Heart right ventricle (tissue), 16 donors: ENCODE measurements around the gene IGSF22. TPM values are rescaled to one million over a fixed set of nuclear protein-coding genes. Genes with fewer than 3 reads are reported as not detected.

Experiments
- ATAC-seq, 8 donors: fragments of 200-7000 bp; cut with Tn5 transposase; one replicate each; pipeline ENCODE4 v1.9.1; 2020; ENCODE audit warnings: mild to moderate bottlenecking in 8 of 8, moderate library complexity in 8 of 8, moderate number of reproducible peaks in 1 of 8
- DNase-seq, 2 donors: peaks; one replicate each; pipeline ENCODE4 v3.0.0-alpha.2; 2020
- H3K27ac ChIP-seq, 10 donors: fragments of 200-600 bp; sonication (generic) in 2 of 10; one replicate each; pipeline versions ENCODE4 v1.5.0 to v1.8.0; 2020 to 2022; ENCODE audit warnings: mild to moderate bottlenecking in 3 of 10
- H3K27me3 ChIP-seq, 7 donors: fragments of 200-600 bp; one replicate each; pipeline ENCODE4 v1.8.0; 2021 to 2022; ENCODE audit warnings: mild to moderate bottlenecking in 2 of 7
- H3K36me3 ChIP-seq, 9 donors: fragments of 200-600 bp; sonication (generic) in 1 of 9; one replicate each; pipeline versions ENCODE4 v1.5.0 to v1.8.0; 2020 to 2022; ENCODE audit warnings: mild to moderate bottlenecking in 2 of 9
- H3K4me1 ChIP-seq, 9 donors: fragments of 200-600 bp; sonication (generic) in 1 of 9; one replicate each; pipeline versions ENCODE4 v1.5.0 to v1.8.0; 2020 to 2022; ENCODE audit warnings: mild to moderate bottlenecking in 4 of 9
- H3K4me3 ChIP-seq, 10 donors: fragments of 200-600 bp; sonication (generic) in 2 of 10; one replicate each; pipeline versions ENCODE4 v1.5.0 to v1.8.0; 2020 to 2022; ENCODE audit warnings: mild to moderate bottlenecking in 7 of 10, moderate library complexity in 2 of 10
- H3K9me3 ChIP-seq, 11 donors: fragments of 200-600 bp in 10 of 11; sonication (generic) in 2 of 11; one replicate each; pipeline versions ENCODE4 v1.5.0 to v1.8.0; 2013 to 2022; ENCODE audit warnings: mild to moderate bottlenecking in 2 of 11, control low read depth in 1 of 11, moderate library complexity in 1 of 11
- CTCF ChIP-seq, 9 donors: fragments of 200-600 bp; sonication (generic) in 2 of 9; IDR thresholded peaks; one replicate each; pipeline versions ENCODE4 v1.5.0 to v1.8.0; 2021 to 2022; ENCODE audit warnings: antibody characterized with exemption in 9 of 9, mild to moderate bottlenecking in 5 of 9, moderate library complexity in 1 of 9
- WGBS, 2 donors: extraction: QIAGEN DNeasy Blood & Tissue Kit; methylation state at CpG; one replicate each; pipeline ENCODE4 v1.1.7; 2013; ENCODE audit warnings: inconsistent platforms in 1 of 2; 5-methylcytosine and 5-hydroxymethylcytosine counted together
- intact Hi-C, 10 donors: fragments of 100-400 bp; cut with DNase I; formaldehyde crosslinking; loops; one replicate each; pipeline versions ENCODE4 v1.11.1 to v1.14.2; 2022
- polyA plus RNA-seq, 2 donors: library from polyadenylated mRNA; stranded (reverse); fragments of 200-250 nt; gene quantifications; one replicate each; pipeline ENCODE4 v1.2.3, GENCODE V29; 2013
- total RNA-seq, 10 donors: library from RNA; stranded (reverse); fragmentation: NEBNext Ultra II Directional in 3 of 10; extraction: Animal tissue kit (Norgen Biotek cat#: 25700) in 3 of 10; gene quantifications; one replicate each; pipeline versions ENCODE4 v1.2.1 to v1.2.4, GENCODE V29; 2021 to 2023
- donor health status: Arrhythmogenic right ventricular cardiomyopathy.
- donor health status: ischemic (EF 13 %, LVEDD 7.1; RV severe dilation, severe dysfunction).
- donor health status: healthy with polysubstance abuse.
- donor health status: DM: no; HTN: yes; CAD: no.
- donor health status: DM: no; HTN: no; CAD: no.
- donor health status: ischemic (EF 25% LVEDD 6.9; RV normal size, moderate dysfunction).
- donor health status: ischemic (EF 25% LVEDD 5.7; RV mildly dilated, moderate dysfunction).
- donor health status: healthy.
- donor health status: DM: yes; HTN: yes; CAD: no.
- donor health status: Ischemic cardiomyopathy.
- donor health status: ischemic (EF 35%, LVEDD 5.7; RV mildly dilated, moderate dysfunction).
- donor health status: nonischemic (EF 11% LVEDD 7.7; RV severe dilation, severe dysfunction).
- donor health status: DM: yes; HTN: yes; CAD: no.
- donor health status: PGD.
- donor health status: ischemic (EF 29% LVEDD 5.4; RV normal size, mild dysfunction).
- donor health status: nonischemic (EF 23%, LVEDD 6.1; RV moderate dilation, normal function).

IGSF22 gene
- total and polyA plus RNA-seq, 12 donors = 0.18 to 1.3 (median 0.62) TPM; not detected in 1

- no peaks in the 10 kb centered on the region for H3K36me3 ChIP-seq
- TF ChIP-seq CTCF (IDR thresholded peaks at IDR 0.05) = no peak
- 71 to 75% methylated on average over 13 of the region's 13 CpGs for WGBS, 2 donors
- no peak for DNase-seq
- no peak overlapping the region for H3K4me3 ChIP-seq
- no peak overlapping the region for H3K27ac ChIP-seq
- ATAC-seq = no peak
- intact Hi-C loops = no loop called here
- peaks cover 0 to 5% (median 0%) of the 10 kb centered on the region in 9 donors for H3K4me1 ChIP-seq
- H3K9me3 ChIP-seq = no peaks in the 10 kb centered on the region
- H3K27me3 ChIP-seq = peaks cover 0 to 5% (median 0%) of the 10 kb centered on the region in 7 donors
These were observed 22.9 kb upstream of the IGSF22 start for GRCh38 chr11:18748766-18749365.

- Histone ChIP-seq H3K4me3 (no peak overlapping the region), H3K27me3 (no peaks in the 10 kb centered on the region), H3K36me3 (no peaks in the 10 kb centered on the region), H3K27ac (no peak overlapping the region), H3K9me3 (no peaks in the 10 kb centered on the region), H3K4me1 (peaks cover 0 to 5% (median 0%) of the 10 kb centered on the region in 9 donors)
- 81 to 84% methylated on average over 6 of the region's 6 CpGs for WGBS, 2 donors
- DNase-seq (no peak), ATAC-seq (no peak)
- TF ChIP-seq CTCF (IDR thresholded peaks at IDR 0.05) = no peak
- intact Hi-C loops = no loop called here
These were observed 19.3 kb upstream of the IGSF22 start for GRCh38 chr11:18745251-18745650.

GRCh38 chr11:18743900-18744514 lies 18.0 kb upstream of the IGSF22 start:
- Histone ChIP-seq H3K9me3 (no peaks in the 10 kb centered on the region), H3K36me3 (no peaks in the 10 kb centered on the region), H3K4me3 (no peak overlapping the region), H3K4me1 (no peaks in the 10 kb centered on the region), H3K27ac (no peak overlapping the region), H3K27me3 (no peaks in the 10 kb centered on the region)
- DNase-seq (no peak), ATAC-seq (no peak)
- no peak for TF ChIP-seq CTCF (IDR thresholded peaks at IDR 0.05)
- intact Hi-C loops = no loop called here
- 80 to 86% methylated on average over 15 of the region's 15 CpGs for WGBS, 2 donors

- no peak overlapping the region for H3K27ac ChIP-seq
- no peak overlapping the region for H3K4me3 ChIP-seq
- WGBS, 2 donors = 89 to 90% methylated on average over 10 of the region's 10 CpGs
- H3K4me1 ChIP-seq = no peaks in the 10 kb centered on the region
- ATAC-seq (no peak), DNase-seq (no peak)
- intact Hi-C loops = no loop called here
- TF ChIP-seq CTCF (IDR thresholded peaks at IDR 0.05) = no peak
- H3K9me3 ChIP-seq = no peaks in the 10 kb centered on the region
- H3K36me3 ChIP-seq = peaks cover 0 to 2% (median 0%) of the 10 kb centered on the region in 9 donors
- no peaks in the 10 kb centered on the region for H3K27me3 ChIP-seq
These were observed 17.4 kb upstream of the IGSF22 start for GRCh38 chr11:18743365-18743764.
